ENCODE measurements around the gene PSMC3. TPM values are rescaled to one million over a fixed set of nuclear protein-coding genes. Genes with fewer than 3 reads are reported as not detected.

Gene PSMC3
- total and polyA plus RNA-seq, 2 experiments from 2014 or later, result 103 to 142 TPM

DNA sequence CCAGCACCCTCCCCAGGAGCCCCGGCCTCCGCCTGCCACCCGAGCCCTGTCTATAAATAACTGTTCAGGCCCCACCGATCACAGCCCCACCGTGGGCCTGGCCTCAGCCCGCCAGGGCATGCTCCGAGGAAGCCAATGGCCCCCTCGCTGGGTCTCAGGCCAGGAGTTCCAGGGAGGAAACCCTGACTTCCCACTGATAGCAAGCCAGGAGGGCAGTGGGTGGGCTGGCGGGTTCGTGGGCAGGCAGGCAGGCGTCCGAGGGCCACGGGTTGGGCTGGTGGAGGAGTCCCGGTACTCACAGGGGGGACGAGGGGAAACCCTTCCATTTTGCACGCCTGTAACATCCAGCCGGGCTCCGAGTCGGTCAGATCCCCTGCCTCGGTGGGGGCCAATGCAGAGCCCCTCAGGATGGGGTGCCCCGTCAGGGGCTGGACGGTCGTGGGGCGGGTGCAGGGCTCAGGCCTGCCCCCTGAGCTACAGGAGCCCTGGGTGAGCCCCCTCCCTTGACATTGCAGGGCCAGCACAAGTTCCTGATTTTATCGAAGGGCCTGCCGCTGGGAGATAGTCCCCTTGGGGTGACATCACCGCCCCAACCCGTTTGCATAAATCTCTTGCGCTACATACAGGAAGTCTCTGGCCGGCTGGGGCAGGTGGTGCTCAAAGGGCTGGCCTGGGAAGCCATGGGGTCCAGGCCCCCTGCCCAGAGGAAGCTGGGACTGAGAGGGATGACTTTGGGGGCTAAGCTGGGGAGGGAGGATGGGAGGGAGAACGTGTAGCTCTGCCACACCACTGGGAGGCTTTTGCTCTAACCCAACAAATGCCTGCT, 48.0 kb downstream of the PSMC3 start, which contains the start of gene SPI1:
TSS of gene SPI1 (minus strand) at position 538 of the 826 bp plus-strand sequence. CDS start at position 344, 194 bp downstream.
- no peak for DNase-seq (ENCODE audit: low spot score)
- Histone ChIP-seq H4K20me1 (ENCODE audit: insufficient read depth, poor library complexity, severe bottlenecking) (no peaks in the 10 kb centered on the region), H3K27me3 (no peaks in the 10 kb centered on the region), H3K79me2 (no peaks in the 10 kb centered on the region), H3K9me2 (replicated peaks; ENCODE audit: insufficient read depth) (no peaks in the 10 kb centered on the region), H3K27ac (no peak within 1 kb of the TSS), H3K4me2 (no peak within 1 kb of the TSS), H3K4me3 (no peak within 1 kb of the TSS), H3K36me3 (replicated peaks; ENCODE audit: insufficient read depth, low read depth) (no peaks in the 10 kb centered on the region), H3K9me3 (ENCODE audit: low read depth) (no peaks in the 10 kb centered on the region), H2AFZ (no peak within 1 kb of the TSS), H3K4me1 (ENCODE audit: insufficient read depth) (no peaks in the 10 kb centered on the region)
- WGBS (ENCODE audit: low lambda C conversion rate, missing lambda C conversion rate), result 81% methylated on average over 29 of the region's 31 CpGs
- TF ChIP-seq, protein P1, sequence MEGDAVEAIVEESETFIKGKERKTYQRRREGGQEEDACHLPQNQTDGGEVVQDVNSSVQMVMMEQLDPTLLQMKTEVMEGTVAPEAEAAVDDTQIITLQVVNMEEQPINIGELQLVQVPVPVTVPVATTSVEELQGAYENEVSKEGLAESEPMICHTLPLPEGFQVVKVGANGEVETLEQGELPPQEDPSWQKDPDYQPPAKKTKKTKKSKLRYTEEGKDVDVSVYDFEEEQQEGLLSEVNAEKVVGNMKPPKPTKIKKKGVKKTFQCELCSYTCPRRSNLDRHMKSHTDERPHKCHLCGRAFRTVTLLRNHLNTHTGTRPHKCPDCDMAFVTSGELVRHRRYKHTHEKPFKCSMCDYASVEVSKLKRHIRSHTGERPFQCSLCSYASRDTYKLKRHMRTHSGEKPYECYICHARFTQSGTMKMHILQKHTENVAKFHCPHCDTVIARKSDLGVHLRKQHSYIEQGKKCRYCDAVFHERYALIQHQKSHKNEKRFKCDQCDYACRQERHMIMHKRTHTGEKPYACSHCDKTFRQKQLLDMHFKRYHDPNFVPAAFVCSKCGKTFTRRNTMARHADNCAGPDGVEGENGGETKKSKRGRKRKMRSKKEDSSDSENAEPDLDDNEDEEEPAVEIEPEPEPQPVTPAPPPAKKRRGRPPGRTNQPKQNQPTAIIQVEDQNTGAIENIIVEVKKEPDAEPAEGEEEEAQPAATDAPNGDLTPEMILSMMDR (IDR thresholded peaks at IDR 0.05; ENCODE audit: poor library complexity), result no peak
- TF ChIP-seq EZH2phosphoT487 (IDR thresholded peaks at IDR 0.05; ENCODE audit: low read depth, severe bottlenecking, unreplicated experiment) (no peak), EZH2 (IDR thresholded peaks at IDR 0.05; ENCODE audit: borderline replicate concordance) (no peak)

DNA sequence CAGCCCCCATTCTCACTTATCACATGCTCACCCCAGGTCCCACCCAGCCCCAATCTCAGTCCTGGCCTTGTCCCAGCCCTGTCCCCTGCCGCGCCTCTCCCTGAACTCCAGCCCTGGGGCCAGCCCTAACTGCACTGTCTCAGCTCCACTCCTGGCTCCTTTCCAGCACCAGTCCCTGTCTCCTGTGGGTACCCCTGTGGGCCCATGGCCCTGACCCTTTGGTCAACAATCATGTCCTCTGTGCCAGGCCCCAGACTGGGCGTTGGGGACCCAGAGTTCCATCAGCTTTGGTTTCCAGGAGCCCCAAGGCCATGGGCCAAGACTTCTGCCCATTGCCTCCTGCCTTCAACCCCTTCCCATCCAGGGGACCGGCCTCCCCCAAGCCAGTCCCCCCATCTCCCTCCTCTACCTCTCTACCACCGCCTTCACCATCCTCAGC, 48.6 kb downstream of the PSMC3 start:
- WGBS (ENCODE audit: low lambda C conversion rate, missing lambda C conversion rate), result 83% methylated on average over 3 of the region's 5 CpGs
- no peak overlapping the region for H3K4me3 ChIP-seq

DNA sequence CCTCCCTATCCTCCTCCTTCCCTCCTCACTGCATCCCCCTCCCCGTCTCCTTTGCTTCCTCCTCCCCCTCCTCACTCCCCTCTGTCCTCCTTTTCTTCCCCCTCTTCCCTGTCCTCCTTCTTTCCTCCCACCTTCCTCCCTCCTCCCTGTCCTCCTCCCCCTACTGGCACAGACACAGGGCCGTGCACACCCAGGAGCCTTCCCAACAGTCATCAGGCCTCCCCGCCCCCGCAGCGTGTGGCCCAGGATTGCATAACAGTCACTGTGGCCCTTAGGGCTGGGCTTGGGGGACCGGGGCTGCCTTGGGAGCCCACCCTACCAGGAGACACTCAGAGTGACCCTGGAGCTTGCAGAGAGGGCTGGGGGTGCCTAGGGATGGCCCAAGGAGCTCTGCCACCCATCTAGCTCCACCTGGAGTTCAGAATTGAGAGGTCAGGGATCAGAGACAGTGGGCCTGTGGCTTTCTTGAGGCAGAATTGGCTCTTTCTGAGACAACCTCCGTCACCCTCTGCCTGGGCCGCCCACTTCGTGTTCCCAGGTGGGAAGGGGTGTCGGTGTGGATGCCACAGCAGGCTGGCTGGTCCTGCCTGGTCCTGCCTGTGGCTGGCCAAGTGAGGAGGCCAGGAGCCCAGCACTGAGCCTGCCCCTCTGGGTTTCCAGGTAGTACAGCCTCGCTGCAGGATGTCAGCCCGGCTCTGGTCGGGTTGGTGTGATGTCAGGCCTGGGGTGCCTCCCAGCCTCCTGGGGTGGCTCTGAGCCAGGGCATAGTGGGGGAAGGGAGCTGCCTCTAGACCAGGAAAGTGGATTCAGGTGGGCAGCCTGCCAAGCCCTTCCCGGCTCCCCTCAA, 49.5 kb downstream of the PSMC3 start:
- H3K27ac ChIP-seq, result no peak overlapping the region
- 82% methylated on average over 13 of the region's 14 CpGs for WGBS (ENCODE audit: low lambda C conversion rate, missing lambda C conversion rate)
- H3K79me2 ChIP-seq, result no peaks in the 10 kb centered on the region
- H3K36me3 ChIP-seq (replicated peaks; ENCODE audit: insufficient read depth, low read depth), result no peaks in the 10 kb centered on the region
- no peak overlapping the region for H3K4me3 ChIP-seq
- H3K9me3 ChIP-seq (ENCODE audit: low read depth), result no peaks in the 10 kb centered on the region
- H3K27me3 ChIP-seq, result no peaks in the 10 kb centered on the region
- H3K4me2 ChIP-seq, result no peak overlapping the region
- no peaks in the 10 kb centered on the region for H3K9me2 ChIP-seq (replicated peaks; ENCODE audit: insufficient read depth)
- DNase-seq (ENCODE audit: low spot score), result no peak
- no peak overlapping the region for H2AFZ ChIP-seq
- no peaks in the 10 kb centered on the region for H3K4me1 ChIP-seq (ENCODE audit: insufficient read depth)
- TF ChIP-seq, protein P1 (IDR thresholded peaks at IDR 0.05; ENCODE audit: poor library complexity), result no peak
- TF ChIP-seq EZH2phosphoT487 (IDR thresholded peaks at IDR 0.05; ENCODE audit: low read depth, severe bottlenecking, unreplicated experiment), result no peak
- no peak for TF ChIP-seq EZH2 (IDR thresholded peaks at IDR 0.05; ENCODE audit: borderline replicate concordance)
- H4K20me1 ChIP-seq (ENCODE audit: insufficient read depth, poor library complexity, severe bottlenecking), result no peaks in the 10 kb centered on the region

More for the DNA sequence above, 48.6 kb downstream of the PSMC3 start:
- H3K4me1 ChIP-seq (ENCODE audit: insufficient read depth), result no peaks in the 10 kb centered on the region
- no peaks in the 10 kb centered on the region for H3K79me2 ChIP-seq
- H3K4me2 ChIP-seq, result no peak overlapping the region
- H3K36me3 ChIP-seq (replicated peaks; ENCODE audit: insufficient read depth, low read depth), result no peaks in the 10 kb centered on the region
- H3K27me3 ChIP-seq, result no peaks in the 10 kb centered on the region
- TF ChIP-seq EZH2phosphoT487 (IDR thresholded peaks at IDR 0.05; ENCODE audit: low read depth, severe bottlenecking, unreplicated experiment) (no peak), EZH2 (IDR thresholded peaks at IDR 0.05; ENCODE audit: borderline replicate concordance) (no peak)
- TF ChIP-seq, protein P1 (IDR thresholded peaks at IDR 0.05; ENCODE audit: poor library complexity), result no peak
- peak; percentile 6 for DNase-seq (ENCODE audit: low spot score)
- no peak overlapping the region for H2AFZ ChIP-seq
- H3K9me3 ChIP-seq (ENCODE audit: low read depth), result no peaks in the 10 kb centered on the region
- H4K20me1 ChIP-seq (ENCODE audit: insufficient read depth, poor library complexity, severe bottlenecking), result no peaks in the 10 kb centered on the region
- no peak overlapping the region for H3K27ac ChIP-seq
- H3K9me2 ChIP-seq (replicated peaks; ENCODE audit: insufficient read depth), result no peaks in the 10 kb centered on the region
